Calu3 (cell line): ENCODE results near the gene HOPX. TPM values are rescaled to one million over a fixed set of nuclear protein-coding genes. Genes with fewer than 3 reads are reported as not detected.
"Not testable (repeated sequence)": the region's sequence is repeated elsewhere in the genome, so short reads cannot be mapped to it uniquely, and the experiment has no call there.

ENCODE experiments used
- BruUV-seq: library from RNA; stranded (reverse); fragments of 400-500 nt; replicated peaks from 2 replicates; lab custom pipeline; 2021; lab: Mats Ljungman, UMichigan
- CTCF ChIA-PET: fragments of 300-600 bp; sonication (Branson Sonifier 250); formaldehyde crosslinking; loops from one replicate; lab custom pipeline; 2022; ENCODE audit warnings: antibody characterized with exemption; lab: Charles Lee
- DNase-seq: peaks from one replicate; pipeline ENCODE4 v3.0.0; 2022
- H3K27ac Mint-ChIP-seq: one replicate; pipeline ENCODE4 v1.8.0; 2022; ENCODE audit warnings: mixed read lengths; ENCODE audit not compliant: unreplicated experiment
- H3K27me3 Mint-ChIP-seq: one replicate; pipeline ENCODE4 v1.8.0; 2022; ENCODE audit warnings: mixed read lengths; ENCODE audit not compliant: unreplicated experiment
- H3K36me3 Mint-ChIP-seq: one replicate; pipeline ENCODE4 v1.8.0; 2022; ENCODE audit warnings: mild to moderate bottlenecking, moderate library complexity, mixed read lengths; ENCODE audit not compliant: insufficient read depth, unreplicated experiment
- H3K4me1 Mint-ChIP-seq: one replicate; pipeline ENCODE4 v1.8.0; 2022; ENCODE audit warnings: mild to moderate bottlenecking, low read depth, mixed read lengths; ENCODE audit not compliant: unreplicated experiment
- H3K4me3 Mint-ChIP-seq: one replicate; pipeline ENCODE4 v1.8.0; 2022; ENCODE audit warnings: mild to moderate bottlenecking, low read depth, moderate library complexity, mixed read lengths; ENCODE audit not compliant: unreplicated experiment
- H3K9me3 Mint-ChIP-seq: one replicate; pipeline ENCODE4 v1.8.0; 2022; ENCODE audit warnings: low read depth, mixed read lengths; ENCODE audit not compliant: unreplicated experiment
- CTCF ChIP-seq: fragments of 200-600 bp; IDR thresholded peaks from one replicate; pipeline ENCODE4 v1.8.0; 2022; ENCODE audit warnings: antibody characterized with exemption; ENCODE audit not compliant: unreplicated experiment
- intact Hi-C: fragments of 100-400 bp; cut with micrococcal nuclease; formaldehyde crosslinking; loops from one replicate; pipeline ENCODE4 v1.10.0; 2022; ENCODE audit not compliant: unreplicated experiment
- total RNA-seq: library from RNA; stranded (reverse); gene quantifications from 2 replicates; pipeline ENCODE4 v1.2.3, GENCODE V29; 2022

The HOPX gene
- total RNA-seq, 1 experiment from 2014 or later, result not detected

GRCh38 chr4:56611501-56611900 lies 69.6 kb downstream of the HOPX start:
- no peaks in the 10 kb centered on the region for H3K9me3 Mint-ChIP-seq
- DNase-seq, result no peak
- BruUV-seq, result no TSS peak
- no peak overlapping the region for H3K27ac Mint-ChIP-seq
- TF ChIP-seq CTCF, result no peak
- peaks cover 65% of the 10 kb centered on the region for H3K27me3 Mint-ChIP-seq
- H3K4me1 Mint-ChIP-seq, result no peaks in the 10 kb centered on the region
- intact Hi-C loops, result no loop called here
- no peaks in the 10 kb centered on the region for H3K36me3 Mint-ChIP-seq
- H3K4me3 Mint-ChIP-seq, result no peak overlapping the region
- CTCF ChIA-PET, result no interaction called here

- H3K4me3 Mint-ChIP-seq, H3K9me3 Mint-ChIP-seq, H3K27ac Mint-ChIP-seq, H3K36me3 Mint-ChIP-seq, CTCF ChIA-PET, BruUV-seq, intact Hi-C loops, DNase-seq, H3K4me1 Mint-ChIP-seq: not testable (repeated sequence)
- H3K27me3 Mint-ChIP-seq, result peaks cover 77% of the 10 kb centered on the region
These were observed 70.9 kb downstream of the HOPX start for GRCh38 chr4:56610170-56610569.

GRCh38 chr4:56607926-56608325 lies 73.2 kb downstream of the HOPX start:
- intact Hi-C loops, result no loop called here
- Mint-ChIP-seq H3K27me3 (peaks cover 67% of the 10 kb centered on the region), H3K27ac (no peak overlapping the region), H3K36me3 (no peaks in the 10 kb centered on the region), H3K9me3 (no peaks in the 10 kb centered on the region), H3K4me1 (no peaks in the 10 kb centered on the region), H3K4me3 (no peak overlapping the region)
- no peak for TF ChIP-seq CTCF
- BruUV-seq, result no TSS peak
- CTCF ChIA-PET, result interaction anchor here (0.7 kb wide), 1 partner anchor 254 kb away, joined by 3 read pairs; no protein-coding TSS in a partner anchor
- no peak for DNase-seq

GRCh38 chr4:56606385-56606784 lies 74.7 kb downstream of the HOPX start:
- Mint-ChIP-seq H3K4me3 (no peak overlapping the region), H3K36me3 (no peaks in the 10 kb centered on the region), H3K9me3 (no peaks in the 10 kb centered on the region), H3K27ac (no peak overlapping the region), H3K27me3 (peaks cover 57% of the 10 kb centered on the region), H3K4me1 (no peaks in the 10 kb centered on the region)
- BruUV-seq, result no TSS peak
- CTCF ChIA-PET, result no interaction called here
- TF ChIP-seq CTCF, result no peak
- intact Hi-C loops, result no loop called here
- DNase-seq, result no peak

- H3K4me1 Mint-ChIP-seq, H3K9me3 Mint-ChIP-seq, H3K27ac Mint-ChIP-seq, H3K36me3 Mint-ChIP-seq, DNase-seq, CTCF ChIA-PET, BruUV-seq, H3K4me3 Mint-ChIP-seq, intact Hi-C loops: not testable (repeated sequence)
- H3K27me3 Mint-ChIP-seq, result peaks cover 48% of the 10 kb centered on the region
These were observed 75.6 kb downstream of the HOPX start for GRCh38 chr4:56605464-56605863.
